K562 treated with DMSO at 1 percent for 48 hours (cell line): ENCODE data around the gene UBXN10. TPM values are rescaled to one million over a fixed set of nuclear protein-coding genes. Genes with fewer than 3 reads are reported as not detected.

Source experiments
- total RNA-seq: library from RNA; unstranded; fragments of 300-600 nt; gene quantifications from 2 replicates; pipeline ENCODE4 v1.2.3, GENCODE V29; 2022; ENCODE audit warnings: low replicate concordance; ENCODE audit errors: extremely low read depth

Gene UBXN10
- total RNA-seq = not detected in 2 replicates

GRCh38 chr1:20185834-20186782, at the start of gene UBXN10, which contains the start of gene PLA2G2C:
TSS of gene UBXN10 (plus strand) at chr1:20186096. CDS start at chr1:20190562, 4,466 bp downstream.
TSS of gene PLA2G2C (minus strand) at chr1:20186518. CDS start at chr1:20177363, 9,155 bp downstream.

GRCh38 chr1:20138961-20139550, 46.8 kb upstream of the UBXN10 start, which contains the start of gene PLA2G2F:
TSS of gene PLA2G2F (plus strand) at chr1:20139323. CDS start at chr1:20139428, 105 bp downstream.

Other genes starting within 250 kb of the UBXN10 start
- not detected in 2 replicates for gene PLA2G2A, start 206.5 kb upstream of the UBXN10 start, total RNA-seq
- not detected in 2 replicates for gene PLA2G5, start 115.9 kb upstream of the UBXN10 start, total RNA-seq
- not detected in 2 replicates for gene PLA2G2D, start 66.6 kb upstream of the UBXN10 start, total RNA-seq
- not detected in 2 replicates for gene PLA2G2F, start 46.8 kb upstream of the UBXN10 start, total RNA-seq
- not detected in 2 replicates for gene PLA2G2C, start 422 bp downstream of the UBXN10 start, total RNA-seq
- not detected in 2 replicates for gene VWA5B1, start 104.8 kb downstream of the UBXN10 start, total RNA-seq